Stimulated activated CD4-positive, alpha-beta T cell treated with anti-CD3 and anti-CD28 coated beads, TNF-alpha, amount 100 ng/mL, for 1 hour (primary cell): ENCODE measurements around the gene RGS19.
"Not testable (repeated sequence)": the region's sequence is repeated elsewhere in the genome, so short reads cannot be mapped to it uniquely, and the experiment has no call there.

Experiments
- DNase-seq, 3 donors: peaks; one replicate each; pipeline ENCODE4 v3.0.0-alpha.2; 2020; ENCODE audit warnings: low read depth in 3 of 3, low spot score in 1 of 3

Gene RGS19, protein sequence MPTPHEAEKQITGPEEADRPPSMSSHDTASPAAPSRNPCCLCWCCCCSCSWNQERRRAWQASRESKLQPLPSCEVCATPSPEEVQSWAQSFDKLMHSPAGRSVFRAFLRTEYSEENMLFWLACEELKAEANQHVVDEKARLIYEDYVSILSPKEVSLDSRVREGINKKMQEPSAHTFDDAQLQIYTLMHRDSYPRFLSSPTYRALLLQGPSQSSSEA

DNA sequence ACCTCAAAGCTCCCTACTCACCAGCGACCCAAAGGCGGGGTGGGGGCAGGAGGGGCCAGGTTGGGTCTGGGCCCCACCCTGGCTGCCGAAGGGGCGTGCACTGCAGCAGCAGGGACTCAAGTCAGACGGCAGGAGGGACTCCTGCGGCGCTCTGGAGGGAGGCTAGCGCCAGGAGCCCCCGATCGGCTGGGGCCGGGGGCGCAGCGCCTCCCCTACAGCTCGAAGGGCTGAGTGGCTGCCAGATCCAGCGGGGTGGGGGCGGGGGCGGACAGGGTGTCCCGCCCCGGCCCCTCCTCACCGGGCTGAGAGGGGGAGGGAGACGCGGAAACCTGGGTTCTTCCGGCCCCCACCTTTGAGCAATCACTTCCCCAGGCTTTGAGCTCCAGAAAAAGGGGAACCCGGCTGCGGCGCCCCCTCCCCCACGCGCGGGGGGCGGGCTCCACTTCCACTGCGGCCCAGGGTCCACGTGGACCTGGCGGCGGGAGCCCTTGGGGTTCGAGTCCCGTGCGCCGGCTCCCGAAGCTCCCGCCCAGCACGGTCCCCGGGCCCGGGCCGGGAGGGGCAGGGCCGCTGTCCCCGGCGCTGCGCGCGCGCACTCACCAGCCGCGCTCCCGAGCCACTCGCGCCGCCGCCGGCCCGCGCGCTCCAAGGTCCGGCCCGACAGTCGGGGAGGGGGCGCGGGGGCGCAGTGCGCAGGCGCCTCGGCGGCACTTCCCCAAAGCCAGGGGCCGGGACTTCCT lies at the start of gene RGS19:
RGS19 (minus strand) TSS at position 246 of the 740 bp plus-strand sequence. CDS start 2,632 bp downstream, outside the sequence.
- DNase-seq, result peak in 2 of 3 donors; percentile 41 to 46

DNA sequence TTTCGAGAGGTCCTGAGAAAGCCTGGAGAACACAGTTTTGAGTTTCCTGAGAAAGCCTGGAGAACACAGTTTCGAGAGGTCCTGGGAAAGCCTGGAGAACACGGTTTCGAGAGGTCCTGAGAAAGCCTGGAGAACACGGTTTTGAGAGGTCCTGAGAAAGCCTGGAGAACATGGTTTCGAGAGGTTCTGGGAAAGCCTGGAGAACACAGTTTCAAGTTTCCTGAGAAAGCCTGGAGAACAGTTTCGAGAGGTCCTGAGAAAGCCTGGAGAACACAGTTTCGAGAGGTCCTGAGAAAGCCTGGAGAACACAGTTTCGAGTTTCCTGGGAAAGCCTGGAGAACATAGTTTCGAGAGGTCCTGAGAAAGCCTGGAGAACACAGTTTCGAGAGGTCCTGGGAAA lies 44.2 kb upstream of the RGS19 start:
- DNase-seq, result not testable (repeated sequence)

DNA sequence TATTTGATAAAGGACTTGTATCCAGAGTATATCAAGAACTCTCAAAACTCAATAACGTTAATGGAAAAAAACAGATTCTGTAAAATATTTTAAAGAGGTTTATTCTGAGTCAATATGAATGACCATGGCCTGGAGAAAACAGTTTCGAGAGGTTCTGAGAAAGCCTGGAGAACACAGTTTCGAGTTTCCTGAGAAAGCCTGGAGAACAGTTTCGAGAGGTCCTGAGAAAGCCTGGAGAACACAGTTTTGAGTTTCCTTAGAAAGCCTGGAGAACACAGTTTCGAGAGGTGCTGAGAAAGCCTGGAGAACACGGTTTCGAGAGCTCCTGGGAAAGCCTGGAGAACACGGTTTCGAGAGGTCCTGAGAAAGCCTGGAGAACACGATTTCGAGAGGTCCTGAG lies 43.6 kb upstream of the RGS19 start:
- not testable (repeated sequence) for DNase-seq

DNA sequence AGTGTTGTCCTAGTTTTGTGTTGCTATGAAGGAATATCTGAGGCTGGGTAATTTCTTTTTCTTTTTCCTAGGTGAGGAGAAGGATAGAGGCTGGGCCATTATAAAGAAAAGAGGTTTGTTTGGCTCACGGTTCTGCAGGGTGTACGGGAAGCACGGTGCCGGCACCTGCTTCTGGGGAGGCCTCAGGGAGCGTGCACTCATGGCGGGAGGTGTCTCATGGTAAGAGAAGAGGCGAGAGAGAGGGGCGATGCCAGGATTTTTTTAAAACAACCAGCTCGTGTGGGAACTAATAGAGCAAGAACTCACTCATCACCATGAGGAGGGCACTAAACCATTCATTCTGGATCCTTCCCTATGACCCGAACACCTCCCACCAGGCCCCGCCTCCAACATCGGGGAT lies 42.3 kb upstream of the RGS19 start:
- DNase-seq, result no peak

DNA sequence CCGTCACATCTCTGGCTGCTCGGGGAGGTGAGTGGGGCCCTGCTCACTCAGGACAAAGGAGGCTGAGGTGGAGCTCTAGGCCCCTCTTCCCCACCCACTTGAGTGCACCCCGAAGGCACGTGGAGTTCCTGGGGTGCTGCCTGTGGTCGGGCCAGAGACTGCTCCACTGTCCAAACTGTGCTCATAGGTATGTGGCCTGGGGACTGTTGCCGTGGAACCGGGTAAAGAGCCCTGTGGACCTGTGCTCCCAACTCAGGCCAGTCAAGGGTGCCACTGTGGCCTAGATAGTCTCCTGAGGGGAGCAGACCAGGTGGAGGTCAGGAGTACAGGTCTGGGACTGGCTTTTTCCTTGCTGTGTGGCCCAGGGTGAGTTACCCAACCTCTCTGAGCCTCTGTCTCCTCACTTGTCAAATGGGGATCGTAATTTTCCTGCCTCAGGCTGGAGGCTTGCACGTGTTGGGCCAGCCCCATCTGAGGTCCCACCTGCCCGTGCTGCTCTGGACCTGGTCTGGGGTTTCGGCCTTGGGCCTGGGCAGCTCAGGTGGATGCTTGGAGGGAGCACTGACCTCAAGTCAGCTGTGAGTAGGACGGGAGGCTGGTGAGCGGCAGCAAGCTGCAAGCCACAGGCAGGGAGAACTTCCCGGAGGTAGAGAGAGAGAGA lies 40.5 kb upstream of the RGS19 start:
- no peak for DNase-seq

DNA sequence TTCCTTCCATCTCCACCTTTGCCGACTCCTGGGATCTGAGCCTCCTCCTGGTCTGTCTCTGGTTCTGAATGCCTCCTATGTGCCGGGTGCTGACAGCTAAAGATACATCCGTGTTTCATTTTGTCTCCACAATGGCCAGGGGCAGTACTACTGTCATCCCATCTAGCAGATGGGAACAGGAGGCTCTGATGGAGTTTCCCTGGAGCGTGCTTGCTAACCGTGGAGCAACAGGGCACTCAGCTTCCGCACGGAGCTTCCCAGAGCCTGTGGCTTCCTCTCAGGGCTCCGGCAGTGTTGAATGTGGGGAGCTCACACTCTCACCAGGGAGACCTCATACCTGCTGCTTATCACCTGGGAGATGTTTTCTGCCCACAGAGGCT lies 40.0 kb upstream of the RGS19 start:
- no peak for DNase-seq

DNA sequence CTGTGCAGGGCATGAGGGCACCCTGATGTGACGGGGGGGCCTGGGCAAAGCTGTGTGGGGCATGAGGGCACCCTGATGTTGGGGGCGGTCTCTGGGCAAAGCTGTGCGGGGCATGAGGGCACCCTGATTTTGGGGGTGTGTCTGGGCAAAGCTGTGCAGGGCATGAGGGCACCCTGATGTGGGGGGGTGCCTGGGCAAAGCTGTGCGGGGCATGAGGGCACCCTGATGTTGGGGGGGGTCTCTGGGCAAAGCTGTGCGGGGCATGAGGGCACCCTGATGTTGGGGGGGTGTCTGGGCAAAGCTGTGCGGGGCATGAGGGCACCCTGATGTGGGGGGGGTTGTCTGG lies 38.1 kb upstream of the RGS19 start:
- not testable (repeated sequence) for DNase-seq

DNA sequence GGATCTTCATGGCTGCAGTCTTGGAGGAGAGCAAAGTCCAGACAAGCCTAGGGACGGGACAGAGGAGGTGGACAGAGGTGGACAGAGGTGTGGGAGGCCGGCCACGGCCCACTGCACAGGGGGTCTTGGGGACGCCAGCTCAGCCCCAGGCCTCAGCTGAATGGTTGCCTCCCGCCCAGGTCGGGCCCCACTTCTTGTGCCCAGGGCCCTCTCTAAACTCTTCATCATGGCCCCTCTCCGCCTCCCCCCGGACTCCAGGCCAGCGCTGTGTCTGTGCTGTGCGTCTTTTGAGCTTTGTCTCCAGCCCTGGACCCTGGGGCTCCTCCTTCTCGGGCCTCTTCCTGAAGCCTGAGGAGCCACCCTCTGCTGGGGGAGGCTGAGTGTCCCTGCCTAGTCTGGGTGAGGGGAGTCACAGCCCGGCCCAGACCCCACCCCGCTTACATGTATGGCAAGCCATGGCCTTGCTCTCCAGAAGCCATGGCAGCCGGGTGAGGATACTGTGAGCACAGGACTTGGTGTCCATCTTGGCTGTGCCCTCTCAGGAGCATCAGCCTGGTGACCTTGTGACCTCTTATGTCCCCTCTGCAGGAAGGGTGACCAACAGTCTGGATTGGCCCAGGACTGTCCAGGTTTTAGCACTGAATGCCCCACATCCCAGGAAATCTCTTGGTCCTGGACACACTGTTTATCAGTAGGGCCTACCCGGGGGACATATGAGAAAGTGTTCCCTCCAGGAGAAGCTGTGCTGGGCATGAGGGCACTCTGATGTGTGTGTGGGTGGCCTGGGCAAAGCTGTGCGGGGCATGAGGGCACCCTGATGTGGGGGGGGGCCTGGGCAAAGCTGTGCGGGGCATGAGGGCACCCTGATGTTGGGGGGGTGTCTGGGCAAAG lies 37.5 kb upstream of the RGS19 start:
- DNase-seq, result no peak

DNA sequence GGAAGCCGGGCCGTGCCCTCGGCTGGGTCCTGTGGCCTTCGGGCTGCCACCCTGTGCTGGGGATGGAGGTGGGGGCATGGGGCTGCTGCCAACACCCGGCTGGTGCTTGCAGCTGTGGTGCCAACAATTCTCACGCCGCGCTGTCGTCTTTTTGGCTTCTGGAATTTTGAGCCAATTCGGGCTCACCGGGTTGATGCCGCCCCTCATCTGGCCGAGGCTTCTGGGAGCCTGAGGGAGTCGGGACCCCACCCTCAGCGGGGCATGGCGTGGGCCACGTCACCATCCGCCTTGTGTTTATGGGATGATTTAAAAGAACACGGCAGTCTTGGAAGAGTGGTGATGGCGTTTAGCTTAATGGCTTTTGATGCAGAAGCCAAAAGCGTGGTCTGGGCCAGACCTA lies 36.7 kb upstream of the RGS19 start:
- DNase-seq, result no peak

DNA sequence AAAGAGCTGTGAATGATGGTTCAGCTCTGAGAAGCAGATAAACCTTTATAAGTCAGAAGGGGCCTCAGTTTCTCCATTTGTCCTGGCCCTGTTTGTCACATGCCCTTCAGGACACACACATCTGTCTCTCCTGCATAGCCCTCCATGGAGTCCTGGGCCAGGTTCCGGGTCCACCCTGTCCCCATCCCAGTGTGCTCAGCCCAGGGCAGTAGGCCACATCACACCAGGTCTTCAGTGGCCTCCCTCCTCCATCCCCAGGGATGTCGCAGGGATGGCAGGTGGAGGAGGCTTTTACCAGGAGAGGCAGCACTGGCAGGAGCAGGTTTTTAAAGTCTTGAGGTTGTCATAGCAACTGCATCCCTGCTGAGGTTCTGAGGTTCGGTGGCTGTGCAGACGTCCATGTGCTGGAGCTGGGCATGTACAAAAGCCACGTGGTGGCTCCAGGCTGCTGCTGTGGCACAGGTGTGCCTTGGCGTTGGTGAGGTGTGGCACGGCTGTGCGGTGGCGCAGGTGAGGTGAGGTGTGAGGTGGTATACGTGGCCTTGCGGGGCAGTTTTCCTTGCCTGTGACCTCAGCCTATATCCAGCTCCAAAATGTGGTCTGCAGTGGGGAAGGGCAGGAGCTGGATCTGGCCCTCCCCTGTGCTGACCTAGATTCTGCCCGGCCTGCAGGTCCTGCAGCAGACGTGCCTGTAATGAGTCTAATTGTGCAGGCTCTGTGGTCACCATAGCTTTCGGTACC lies 36.0 kb upstream of the RGS19 start:
- no peak for DNase-seq

DNA sequence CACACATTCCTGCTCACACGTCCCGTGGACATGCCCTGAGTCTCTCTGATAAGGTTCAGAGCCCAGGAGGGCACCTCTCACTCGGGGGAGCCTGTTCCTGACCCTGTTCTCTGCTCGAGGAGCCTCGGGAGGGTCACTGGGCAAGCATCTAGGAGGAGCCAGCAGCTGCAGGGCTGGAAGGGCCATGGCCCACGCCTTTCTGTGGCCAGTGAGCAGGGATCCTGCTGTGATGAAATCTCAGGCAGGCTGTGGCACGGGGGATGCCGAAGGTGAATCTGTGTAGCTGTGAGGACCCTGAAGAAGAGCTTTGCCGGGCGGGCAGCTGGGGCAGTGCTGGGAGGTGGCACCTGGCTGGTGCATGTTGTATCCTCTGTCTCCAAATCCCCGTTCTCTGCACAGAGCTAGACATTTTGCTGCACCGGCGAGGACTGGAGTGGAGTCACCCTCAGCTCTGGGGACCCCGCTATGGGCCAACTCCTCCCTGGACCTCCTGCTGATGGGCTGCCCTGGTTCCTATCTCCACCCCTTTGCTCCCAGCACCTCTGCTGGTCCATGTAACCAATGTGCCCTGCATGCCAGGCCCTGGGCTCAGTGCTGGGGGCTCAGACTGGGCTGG lies 35.1 kb upstream of the RGS19 start:
- no peak for DNase-seq

DNA sequence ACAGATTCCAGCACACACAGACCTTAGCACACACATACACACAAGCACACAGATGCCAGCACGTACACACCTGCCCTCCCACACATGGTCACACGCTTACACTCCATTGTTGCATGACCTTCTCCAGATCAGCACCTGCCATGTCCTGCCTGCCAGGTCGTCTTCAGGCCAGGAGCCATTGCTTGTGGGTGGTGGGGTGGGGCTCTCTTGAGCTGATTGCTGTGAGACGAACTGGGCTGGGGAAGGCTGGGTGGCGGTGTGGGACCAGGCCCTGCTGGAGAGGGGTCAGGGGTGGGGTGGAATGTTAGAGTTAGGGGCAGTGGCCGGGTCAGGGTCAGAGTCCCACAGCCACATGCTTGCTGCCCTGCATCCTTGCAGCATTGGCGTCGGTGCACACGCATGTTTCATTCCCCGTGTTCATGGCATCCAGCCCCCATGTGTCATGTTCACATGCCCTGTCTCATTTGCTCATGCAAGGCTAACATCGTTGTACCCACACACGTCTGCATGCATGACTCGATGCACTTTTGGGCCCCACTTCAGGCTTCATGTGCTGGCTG lies 34.6 kb upstream of the RGS19 start:
- DNase-seq, result no peak

DNA sequence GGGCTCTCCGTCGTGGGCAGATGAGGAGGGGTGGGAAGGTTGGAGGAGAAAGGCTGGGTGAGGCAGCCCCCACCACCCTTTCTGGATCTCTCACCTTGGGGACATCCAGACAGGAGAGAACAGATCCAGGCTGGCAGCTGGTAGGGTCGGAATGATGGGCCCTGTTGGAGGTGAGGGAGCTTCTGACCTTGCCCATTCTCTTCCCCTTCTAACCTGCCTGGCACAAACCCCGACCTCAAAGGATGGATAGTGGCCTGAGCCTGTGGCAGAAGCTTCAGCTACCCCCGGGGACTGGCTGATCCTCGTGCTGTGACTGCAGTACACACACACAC lies 34.1 kb upstream of the RGS19 start:
- DNase-seq, result no peak

DNA sequence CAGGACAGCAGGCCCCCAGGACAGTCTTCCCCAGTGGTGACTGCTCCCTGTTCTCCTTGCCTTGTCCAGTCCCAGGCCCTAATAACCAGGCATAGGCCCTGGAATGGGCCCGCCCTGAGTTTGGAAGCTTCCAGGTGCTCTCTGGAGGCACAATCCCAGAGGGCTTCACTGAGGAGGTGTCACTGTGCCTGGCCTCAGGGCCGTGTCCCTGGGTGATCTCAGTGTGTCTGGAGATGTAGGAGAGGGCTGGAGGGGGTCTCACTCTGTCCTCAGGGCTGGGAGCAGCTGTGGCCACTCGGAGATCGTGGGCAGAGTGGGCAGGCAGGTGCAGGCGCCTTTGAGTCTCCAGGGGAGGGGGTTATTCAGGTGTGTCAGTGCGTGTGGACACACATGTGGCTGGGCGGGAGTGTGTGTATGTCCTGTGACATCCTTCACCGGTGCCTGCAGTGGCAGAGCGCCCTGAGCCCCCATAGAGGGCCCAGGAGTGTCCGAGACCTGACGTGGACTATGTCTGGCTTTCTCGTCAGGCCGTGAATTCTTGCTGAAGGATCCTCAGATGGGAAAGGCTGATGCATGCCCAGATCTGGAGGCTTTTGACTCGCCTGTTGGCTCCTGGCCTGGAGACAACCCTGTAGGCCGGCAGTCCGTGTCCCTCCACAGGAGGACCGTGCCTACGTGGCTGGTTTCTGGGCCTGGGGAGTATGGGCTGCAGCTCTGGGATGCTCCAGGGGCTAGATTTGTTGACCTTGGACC lies 33.5 kb upstream of the RGS19 start:
- DNase-seq, result no peak

DNA sequence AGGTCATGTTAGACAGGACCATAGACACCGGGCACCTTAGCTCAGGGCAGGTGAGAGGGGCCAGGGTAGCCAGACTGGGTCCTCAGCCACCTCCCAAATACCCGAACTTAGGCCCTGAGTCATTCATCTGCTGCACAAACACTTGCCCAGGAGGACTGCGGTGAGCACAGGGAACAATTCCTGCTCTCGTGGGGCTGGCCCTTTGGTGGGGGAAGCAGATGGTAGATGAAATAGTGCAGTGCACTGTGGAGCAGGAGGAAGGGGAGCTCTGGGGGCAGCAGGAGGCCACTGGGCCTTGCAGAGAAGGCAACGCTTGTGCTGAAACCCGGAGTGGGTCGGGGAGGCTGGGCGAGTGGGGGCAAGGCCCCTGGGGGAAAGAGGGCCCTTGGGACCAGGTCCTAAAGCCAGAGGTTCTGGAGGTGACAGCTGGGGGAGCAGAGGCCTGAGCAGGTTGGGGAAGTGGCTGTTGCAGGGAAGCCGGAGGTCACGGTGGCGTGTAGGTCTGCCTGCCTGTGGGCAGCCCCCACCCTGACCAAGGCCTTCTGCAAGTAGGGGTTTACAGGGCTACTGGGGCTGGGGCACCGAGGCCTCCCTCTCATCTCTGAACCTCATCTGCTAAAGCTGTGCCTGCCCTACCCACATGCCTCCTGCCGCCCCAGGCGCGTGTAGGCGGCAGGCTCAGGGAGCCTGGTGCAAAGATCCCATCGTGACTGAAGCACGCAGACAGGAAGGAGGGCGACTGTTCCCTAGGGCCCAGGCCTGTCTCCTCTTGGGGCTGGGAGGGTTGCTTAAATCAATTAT lies 32.7 kb upstream of the RGS19 start:
- DNase-seq, result no peak

DNA sequence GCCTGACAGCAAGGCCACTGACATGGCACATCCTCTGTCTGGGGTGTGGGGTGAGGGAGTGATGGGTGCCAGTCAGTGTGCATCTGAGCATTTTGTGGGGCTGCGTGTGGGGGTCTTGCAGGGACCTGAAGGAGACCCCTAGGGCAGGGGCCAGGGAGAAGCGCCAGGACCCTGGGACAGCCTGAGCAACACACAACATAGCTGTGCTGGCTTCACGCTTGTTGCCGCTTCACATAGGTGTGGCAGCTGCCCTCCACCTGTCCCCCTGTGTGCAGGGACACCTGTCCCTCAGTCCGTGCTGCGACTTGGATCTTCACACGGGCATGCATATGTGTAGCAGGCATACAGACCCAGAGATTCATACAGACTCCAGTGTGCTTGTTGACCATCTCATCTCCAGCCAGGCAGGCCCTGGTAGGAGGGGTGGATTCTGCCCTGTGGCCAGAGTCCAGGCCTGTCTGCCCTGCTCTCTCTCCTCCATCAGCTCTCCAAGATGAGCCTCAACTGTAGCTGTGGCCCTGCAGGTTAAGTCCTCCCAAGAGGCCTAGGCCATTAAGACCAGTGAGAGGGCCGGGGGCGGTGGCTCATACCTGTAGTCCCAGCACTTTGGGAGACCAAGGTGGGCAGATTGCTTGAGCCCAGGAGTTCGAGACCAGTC lies 31.2 kb upstream of the RGS19 start:
- no peak for DNase-seq

DNA sequence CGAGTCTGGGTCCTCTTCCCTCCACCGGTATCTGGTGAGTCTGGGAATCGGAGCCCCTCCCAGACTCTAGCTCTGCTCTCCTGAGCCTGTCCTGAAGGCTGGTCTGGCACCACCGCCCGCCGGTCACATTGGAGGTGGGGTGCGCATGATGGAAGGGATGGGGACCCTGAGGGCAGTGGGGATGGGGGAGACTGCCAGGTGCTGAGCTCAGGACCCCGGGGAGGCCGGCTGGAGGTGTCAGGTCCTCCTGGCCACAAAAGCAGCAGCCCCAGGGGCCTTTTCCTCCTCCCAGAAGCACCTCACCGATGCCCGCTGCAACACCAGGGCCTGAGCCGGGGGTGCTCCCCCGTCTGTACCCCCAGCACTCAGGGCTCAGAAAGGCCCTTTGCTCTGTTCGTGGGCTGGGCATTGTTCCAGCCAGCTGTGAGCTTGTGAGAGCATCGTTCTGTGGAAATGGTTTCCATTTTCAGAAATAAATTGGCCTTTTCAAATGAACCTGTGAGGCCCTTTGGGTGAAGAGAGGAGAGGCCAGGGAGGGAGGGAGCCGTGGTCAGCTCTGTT lies 30.6 kb upstream of the RGS19 start:
- no peak for DNase-seq
